Measurements from ENCODE around the gene CACNA2D3.

DNA sequence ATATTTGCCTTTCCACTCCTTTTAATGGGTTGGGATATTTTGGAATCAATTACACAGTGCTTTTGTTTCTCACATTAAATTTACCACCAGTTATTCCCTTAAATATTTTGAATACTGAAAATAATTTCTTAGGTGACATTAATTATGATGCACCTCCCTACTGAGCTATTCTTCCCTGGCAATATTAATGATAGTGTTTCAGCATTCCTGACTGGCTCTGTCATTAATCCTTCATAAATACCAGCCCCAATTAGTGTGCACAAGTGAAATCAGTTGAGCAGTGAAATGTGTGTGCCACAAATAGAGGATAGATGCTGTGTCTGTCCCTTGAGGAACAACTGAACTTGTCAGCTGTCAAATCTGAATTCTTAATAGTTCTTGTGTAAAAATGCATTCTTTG lies 304.0 kb downstream of the CACNA2D3 start:
- TF ChIP-seq, protein P1, sequence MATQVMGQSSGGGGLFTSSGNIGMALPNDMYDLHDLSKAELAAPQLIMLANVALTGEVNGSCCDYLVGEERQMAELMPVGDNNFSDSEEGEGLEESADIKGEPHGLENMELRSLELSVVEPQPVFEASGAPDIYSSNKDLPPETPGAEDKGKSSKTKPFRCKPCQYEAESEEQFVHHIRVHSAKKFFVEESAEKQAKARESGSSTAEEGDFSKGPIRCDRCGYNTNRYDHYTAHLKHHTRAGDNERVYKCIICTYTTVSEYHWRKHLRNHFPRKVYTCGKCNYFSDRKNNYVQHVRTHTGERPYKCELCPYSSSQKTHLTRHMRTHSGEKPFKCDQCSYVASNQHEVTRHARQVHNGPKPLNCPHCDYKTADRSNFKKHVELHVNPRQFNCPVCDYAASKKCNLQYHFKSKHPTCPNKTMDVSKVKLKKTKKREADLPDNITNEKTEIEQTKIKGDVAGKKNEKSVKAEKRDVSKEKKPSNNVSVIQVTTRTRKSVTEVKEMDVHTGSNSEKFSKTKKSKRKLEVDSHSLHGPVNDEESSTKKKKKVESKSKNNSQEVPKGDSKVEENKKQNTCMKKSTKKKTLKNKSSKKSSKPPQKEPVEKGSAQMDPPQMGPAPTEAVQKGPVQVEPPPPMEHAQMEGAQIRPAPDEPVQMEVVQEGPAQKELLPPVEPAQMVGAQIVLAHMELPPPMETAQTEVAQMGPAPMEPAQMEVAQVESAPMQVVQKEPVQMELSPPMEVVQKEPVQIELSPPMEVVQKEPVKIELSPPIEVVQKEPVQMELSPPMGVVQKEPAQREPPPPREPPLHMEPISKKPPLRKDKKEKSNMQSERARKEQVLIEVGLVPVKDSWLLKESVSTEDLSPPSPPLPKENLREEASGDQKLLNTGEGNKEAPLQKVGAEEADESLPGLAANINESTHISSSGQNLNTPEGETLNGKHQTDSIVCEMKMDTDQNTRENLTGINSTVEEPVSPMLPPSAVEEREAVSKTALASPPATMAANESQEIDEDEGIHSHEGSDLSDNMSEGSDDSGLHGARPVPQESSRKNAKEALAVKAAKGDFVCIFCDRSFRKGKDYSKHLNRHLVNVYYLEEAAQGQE (IDR thresholded peaks at IDR 0.05), result no peak
- TF ChIP-seq RXRA (IDR thresholded peaks at IDR 0.05), result no peak
- TF ChIP-seq FOXA1 (IDR thresholded peaks at IDR 0.05), result no peak
- TF ChIP-seq, protein P2, sequence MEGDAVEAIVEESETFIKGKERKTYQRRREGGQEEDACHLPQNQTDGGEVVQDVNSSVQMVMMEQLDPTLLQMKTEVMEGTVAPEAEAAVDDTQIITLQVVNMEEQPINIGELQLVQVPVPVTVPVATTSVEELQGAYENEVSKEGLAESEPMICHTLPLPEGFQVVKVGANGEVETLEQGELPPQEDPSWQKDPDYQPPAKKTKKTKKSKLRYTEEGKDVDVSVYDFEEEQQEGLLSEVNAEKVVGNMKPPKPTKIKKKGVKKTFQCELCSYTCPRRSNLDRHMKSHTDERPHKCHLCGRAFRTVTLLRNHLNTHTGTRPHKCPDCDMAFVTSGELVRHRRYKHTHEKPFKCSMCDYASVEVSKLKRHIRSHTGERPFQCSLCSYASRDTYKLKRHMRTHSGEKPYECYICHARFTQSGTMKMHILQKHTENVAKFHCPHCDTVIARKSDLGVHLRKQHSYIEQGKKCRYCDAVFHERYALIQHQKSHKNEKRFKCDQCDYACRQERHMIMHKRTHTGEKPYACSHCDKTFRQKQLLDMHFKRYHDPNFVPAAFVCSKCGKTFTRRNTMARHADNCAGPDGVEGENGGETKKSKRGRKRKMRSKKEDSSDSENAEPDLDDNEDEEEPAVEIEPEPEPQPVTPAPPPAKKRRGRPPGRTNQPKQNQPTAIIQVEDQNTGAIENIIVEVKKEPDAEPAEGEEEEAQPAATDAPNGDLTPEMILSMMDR (IDR thresholded peaks at IDR 0.05; ENCODE audit: low read depth, low read length, missing input control), result no peak
- TF ChIP-seq SP1 (IDR thresholded peaks at IDR 0.05), result no peak
- TF ChIP-seq, protein P3, sequence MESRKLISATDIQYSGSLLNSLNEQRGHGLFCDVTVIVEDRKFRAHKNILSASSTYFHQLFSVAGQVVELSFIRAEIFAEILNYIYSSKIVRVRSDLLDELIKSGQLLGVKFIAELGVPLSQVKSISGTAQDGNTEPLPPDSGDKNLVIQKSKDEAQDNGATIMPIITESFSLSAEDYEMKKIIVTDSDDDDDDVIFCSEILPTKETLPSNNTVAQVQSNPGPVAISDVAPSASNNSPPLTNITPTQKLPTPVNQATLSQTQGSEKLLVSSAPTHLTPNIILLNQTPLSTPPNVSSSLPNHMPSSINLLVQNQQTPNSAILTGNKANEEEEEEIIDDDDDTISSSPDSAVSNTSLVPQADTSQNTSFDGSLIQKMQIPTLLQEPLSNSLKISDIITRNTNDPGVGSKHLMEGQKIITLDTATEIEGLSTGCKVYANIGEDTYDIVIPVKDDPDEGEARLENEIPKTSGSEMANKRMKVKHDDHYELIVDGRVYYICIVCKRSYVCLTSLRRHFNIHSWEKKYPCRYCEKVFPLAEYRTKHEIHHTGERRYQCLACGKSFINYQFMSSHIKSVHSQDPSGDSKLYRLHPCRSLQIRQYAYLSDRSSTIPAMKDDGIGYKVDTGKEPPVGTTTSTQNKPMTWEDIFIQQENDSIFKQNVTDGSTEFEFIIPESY (IDR thresholded peaks at IDR 0.05), result no peak
- TF ChIP-seq YY1 (IDR thresholded peaks at IDR 0.05), result no peak
- TF ChIP-seq JUND (IDR thresholded peaks at IDR 0.05), result no peak
- TF ChIP-seq, protein P4, sequence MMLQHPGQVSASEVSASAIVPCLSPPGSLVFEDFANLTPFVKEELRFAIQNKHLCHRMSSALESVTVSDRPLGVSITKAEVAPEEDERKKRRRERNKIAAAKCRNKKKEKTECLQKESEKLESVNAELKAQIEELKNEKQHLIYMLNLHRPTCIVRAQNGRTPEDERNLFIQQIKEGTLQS (IDR thresholded peaks at IDR 0.05), result no peak
- TF ChIP-seq, protein P5, sequence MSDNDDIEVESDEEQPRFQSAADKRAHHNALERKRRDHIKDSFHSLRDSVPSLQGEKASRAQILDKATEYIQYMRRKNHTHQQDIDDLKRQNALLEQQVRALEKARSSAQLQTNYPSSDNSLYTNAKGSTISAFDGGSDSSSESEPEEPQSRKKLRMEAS (IDR thresholded peaks at IDR 0.05), result no peak
- TF ChIP-seq TAF1 (conservative IDR thresholded peaks at IDR 0.05), result no peak
